ENCODE results near the gene FER1L5. TPM values are rescaled to one million over a fixed set of nuclear protein-coding genes. Genes with fewer than 3 reads are reported as not detected.

Gene FER1L5
- total RNA-seq, 1 experiment from 2014 or later: 0.24 TPM

- no peaks in the 10 kb centered on the region for H3K36me3 ChIP-seq (replicated peaks; ENCODE audit: control insufficient read depth, insufficient read depth, low read length)
- H3K27me3 ChIP-seq (ENCODE audit: control insufficient read depth, insufficient read depth, low read length): no peaks in the 10 kb centered on the region
- no peak for DNase-seq
- H3K4me3 ChIP-seq (ENCODE audit: insufficient read depth, low read depth, low read length): no peak overlapping the region
Observed at GRCh38 chr2:96754317-96754716, 111.8 kb downstream of the FER1L5 start.

Other genes starting within 250 kb of the FER1L5 start
- 0.10 TPM in 1 of 2 replicates, not detected in the other for gene NEURL3, start 137.4 kb upstream of the FER1L5 start, total RNA-seq (2014; rRNA removed; shearing (Covaris generic))
- 20.7 and 26.7 TPM in 2 replicates for gene ARID5A, start 106.0 kb upstream of the FER1L5 start, total RNA-seq (2014; rRNA removed; shearing (Covaris generic))
- gene KANSL3, start 4.5 kb upstream of the FER1L5 start, total RNA-seq (2014; rRNA removed; shearing (Covaris generic)): 32.3 and 33.5 TPM in 2 replicates
- 20.8 and 22.5 TPM in 2 replicates for gene LMAN2L, start 97.3 kb downstream of the FER1L5 start, total RNA-seq (2014; rRNA removed; shearing (Covaris generic))
- 10.8 and 15.8 TPM in 2 replicates for gene CNNM4, start 118.1 kb downstream of the FER1L5 start, total RNA-seq (2014; rRNA removed; shearing (Covaris generic))
- gene CNNM3, start 173.5 kb downstream of the FER1L5 start, total RNA-seq (2014; rRNA removed; shearing (Covaris generic)): 13.8 and 19.3 TPM in 2 replicates
- gene ANKRD23, start 201.3 kb downstream of the FER1L5 start, total RNA-seq (2014; rRNA removed; shearing (Covaris generic)): 2.5 and 4.4 TPM in 2 replicates
- gene ANKRD39, start 215.3 kb downstream of the FER1L5 start, total RNA-seq (2014; rRNA removed; shearing (Covaris generic)): 13.1 and 13.5 TPM in 2 replicates
- 89.1 and 100 TPM in 2 replicates for gene SEMA4C, start 227.3 kb downstream of the FER1L5 start, total RNA-seq (2014; rRNA removed; shearing (Covaris generic))